Hematopoietic multipotent progenitor cell (in vitro differentiated cells): ENCODE data around the gene P4HA2. TPM values are rescaled to one million over a fixed set of nuclear protein-coding genes. Genes with fewer than 3 reads are reported as not detected.

Experiments used
- DNase-seq, 3 donors: peaks; one replicate each; pipeline ENCODE4 v3.0.0-alpha.2; 2011 to 2015; ENCODE audit warnings: low read depth in 2 of 3, low spot score in 2 of 3
- total RNA-seq: library from RNA; depleted of rRNA; stranded (reverse); fragments of >200 nt; gene quantifications from one replicate; pipeline ENCODE4 v1.2.3, GENCODE V29; 2012

P4HA2 gene
- total RNA-seq, 1 donor = 0.54 TPM

GRCh38 chr5:132265336-132266030, 37.8 kb upstream of the P4HA2 start:
- peak in 2 of 3 donors; percentile 55 to 69 for DNase-seq

DNA sequence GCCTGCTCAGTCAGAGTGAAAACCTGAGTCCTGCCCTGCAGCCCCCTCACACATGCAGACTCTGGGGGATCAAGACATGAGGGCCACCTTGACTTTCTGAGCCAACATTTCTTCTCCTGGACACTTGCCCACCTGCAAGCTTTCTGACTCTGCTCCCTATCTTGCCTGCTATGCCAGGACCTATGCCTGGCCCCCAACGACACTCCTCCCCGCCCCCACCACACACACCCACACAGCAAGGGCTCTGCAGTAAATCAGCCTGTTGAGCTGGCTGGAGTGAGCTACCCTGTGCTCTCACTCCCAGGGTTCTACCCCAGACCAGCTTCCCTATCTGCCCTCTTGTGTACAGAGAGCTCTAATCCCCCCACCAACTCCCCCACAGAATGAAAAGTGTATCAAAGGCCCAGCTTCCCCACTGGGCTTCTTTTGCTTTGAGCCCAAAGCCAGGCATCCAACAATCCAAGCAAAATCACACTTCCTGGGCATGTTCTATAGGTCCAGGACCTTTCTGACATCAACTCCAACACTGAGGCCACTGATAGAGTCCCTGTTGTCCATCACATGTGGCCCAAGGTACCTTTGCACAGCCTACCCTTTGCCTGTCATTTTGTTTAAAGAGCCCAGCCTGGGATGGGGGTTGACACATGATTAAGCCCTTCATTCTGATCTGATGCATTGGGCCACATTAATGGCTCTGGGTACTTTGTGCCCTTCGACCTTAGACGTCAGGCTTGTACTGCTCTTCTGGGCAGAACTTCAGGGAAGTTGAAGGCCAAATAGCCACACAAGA, 37.1 kb upstream of the P4HA2 start:
- no peak for DNase-seq

GRCh38 chr5:132263548-132264261, 36.1 kb upstream of the P4HA2 start:
- peak in 1 of 3 donors; percentile 53 for DNase-seq

GRCh38 chr5:132262882-132263547, 35.4 kb upstream of the P4HA2 start:
- no peak for DNase-seq

DNA sequence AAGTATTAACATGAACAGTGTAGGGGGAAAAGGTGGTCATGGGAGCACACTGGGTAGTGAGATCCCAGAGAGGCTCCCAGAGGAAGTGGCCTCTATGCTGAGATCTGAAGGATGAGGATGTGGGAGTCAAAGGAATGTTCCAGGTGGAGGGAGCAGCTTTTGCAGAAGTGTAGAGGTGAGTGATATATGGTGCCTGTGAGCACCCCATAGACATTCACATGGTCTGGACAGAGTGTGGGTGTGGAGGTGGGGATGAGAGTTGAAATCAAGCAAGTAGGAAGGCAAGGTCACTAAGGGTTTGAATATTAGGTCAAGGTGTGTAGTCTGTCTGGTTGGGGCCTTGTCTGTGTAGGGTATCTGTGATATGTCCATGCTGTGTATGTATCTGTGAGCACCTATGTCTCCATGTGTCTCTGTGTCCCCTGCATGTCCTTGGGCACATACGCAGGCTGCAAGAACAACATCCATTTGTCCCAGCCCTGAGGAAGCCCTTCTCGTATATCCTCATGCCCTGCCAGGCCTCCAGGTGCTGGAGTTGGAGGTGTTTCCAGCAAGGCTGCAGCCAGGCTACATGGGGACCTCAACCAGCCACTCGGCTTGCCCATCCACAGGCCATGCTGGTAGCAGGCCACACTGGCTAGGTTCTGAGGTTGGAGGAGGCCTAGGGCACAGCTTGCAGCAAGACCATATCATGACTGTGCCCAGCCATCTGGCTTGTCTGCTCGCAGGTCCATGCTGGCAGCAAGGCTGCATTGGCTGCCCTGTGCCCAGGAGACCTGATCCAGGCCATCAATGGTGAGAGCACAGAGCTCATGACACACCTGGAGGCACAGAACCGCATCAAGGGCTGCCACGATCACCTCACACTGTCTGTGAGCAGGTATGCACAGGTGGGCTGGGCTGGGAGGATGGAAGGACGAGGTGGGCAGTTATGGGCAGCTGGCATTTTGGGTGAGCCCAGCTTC, 34.5 kb upstream of the P4HA2 start:
- DNase-seq = no peak

DNA sequence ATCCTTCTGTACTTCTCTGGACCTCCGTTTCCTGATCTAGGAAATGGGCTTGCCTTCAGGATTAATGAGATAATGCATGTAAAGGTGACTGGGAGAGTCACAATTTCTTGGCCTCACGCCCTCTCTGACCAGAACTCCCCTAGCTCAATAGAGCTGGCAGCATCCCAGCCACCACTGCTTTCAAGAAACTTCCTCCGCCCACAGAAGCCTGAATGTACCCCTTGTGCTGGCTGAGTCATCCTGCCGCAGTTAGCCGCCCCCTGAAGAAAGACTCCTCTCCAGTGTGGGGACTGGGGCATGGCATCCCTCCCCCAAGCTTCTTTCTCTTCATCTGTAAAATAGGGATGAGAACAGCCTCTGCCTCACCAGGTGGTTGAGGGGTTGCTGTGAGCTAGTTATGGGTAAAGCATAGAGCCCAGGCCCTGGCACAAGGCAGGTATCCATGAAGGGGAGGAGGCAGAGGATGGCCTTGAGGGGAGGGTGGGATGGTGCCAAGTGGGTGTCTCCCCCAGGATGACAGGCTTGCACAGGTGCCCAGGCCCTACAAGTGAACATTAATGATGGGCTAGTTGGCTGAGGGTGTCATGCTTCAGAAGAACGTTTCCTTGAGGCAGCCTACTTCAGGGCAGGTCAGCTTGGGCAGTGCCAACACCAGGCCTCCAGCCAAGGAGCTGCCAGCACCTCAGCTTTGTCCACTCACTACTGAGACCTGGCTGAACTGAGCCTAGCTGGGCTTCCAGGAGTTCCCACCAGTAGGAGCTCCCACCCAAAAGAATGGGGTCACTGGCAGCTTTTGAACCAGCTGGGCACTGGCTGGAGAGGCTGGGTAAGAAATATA, 33.3 kb upstream of the P4HA2 start:
- DNase-seq = peak in 2 of 3 donors; percentile 86 to 89

DNA sequence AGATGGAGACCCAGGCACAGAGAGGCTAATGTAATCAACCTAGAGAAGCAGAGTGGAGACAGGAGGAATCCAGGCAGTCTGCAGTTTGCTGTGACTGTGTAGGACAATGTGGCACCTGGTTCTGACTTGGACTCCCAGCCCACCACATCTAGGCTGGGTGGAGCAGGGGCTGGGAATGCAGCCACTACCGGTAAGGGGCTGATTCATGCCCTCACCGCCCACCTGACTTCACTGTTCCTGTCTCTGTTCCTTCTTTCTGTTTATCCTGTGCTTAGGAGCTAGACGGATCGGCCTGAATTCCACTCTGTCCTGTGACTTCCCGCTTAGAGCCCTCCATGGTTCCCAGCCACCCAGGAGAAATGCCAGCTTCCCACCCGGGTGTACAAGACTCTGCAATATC, 32.4 kb upstream of the P4HA2 start:
- DNase-seq = no peak

GRCh38 chr5:132259069-132259851, 31.6 kb upstream of the P4HA2 start:
- no peak for DNase-seq

DNA sequence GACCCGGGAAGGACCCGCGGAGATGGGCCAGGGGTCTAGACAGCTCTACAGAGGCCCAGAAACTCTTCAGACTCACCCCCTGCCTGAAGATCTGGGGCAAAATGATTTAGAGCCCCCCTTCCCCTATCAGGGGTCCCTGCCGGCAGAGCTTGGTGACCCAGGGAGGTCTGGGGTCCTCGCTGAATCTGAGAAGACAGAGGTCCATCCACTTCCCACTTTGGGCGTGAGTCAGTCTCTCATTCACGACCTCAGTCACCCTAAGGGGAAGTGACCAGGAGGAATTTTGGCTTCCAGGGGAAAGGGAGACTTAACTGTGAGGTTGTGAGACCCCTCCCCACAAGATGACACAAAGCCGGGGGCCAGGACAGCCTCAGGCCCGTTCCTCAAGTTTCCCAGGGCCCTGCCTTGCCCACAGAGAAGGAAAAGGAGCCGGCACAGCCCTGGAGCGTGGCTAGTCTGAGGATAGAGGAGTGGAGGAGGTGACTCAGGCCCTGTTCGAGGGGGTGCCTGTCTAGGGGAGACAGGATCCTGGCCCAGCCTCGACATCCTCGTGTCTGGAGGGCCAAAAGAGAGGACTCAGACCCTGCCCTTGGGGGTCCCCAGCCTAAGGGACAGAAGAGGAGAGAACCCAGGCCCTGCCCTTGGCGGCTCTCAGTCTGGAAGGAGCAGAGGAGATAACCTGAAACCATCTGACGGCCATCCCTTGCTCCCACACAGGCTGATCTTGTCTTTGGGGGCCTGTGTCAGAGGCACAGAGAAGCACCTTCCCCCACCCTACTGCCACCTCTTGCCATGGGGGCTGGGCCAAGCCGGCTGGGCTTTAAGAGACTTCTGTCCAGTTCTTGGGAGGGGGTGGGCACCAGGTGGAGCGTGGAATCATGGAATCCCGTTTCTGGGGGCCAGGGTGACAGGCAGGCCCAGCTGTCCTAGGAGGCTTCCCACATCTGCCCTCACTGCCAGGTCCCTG, 30.7 kb upstream of the P4HA2 start:
- no peak for DNase-seq

GRCh38 chr5:132257131-132258101, 29.8 kb upstream of the P4HA2 start, which contains the start of gene PDLIM4:
TSS of gene PDLIM4 (plus strand) at chr5:132257696. CDS start at chr5:132257735, 39 bp downstream.
- no peak for DNase-seq

DNA sequence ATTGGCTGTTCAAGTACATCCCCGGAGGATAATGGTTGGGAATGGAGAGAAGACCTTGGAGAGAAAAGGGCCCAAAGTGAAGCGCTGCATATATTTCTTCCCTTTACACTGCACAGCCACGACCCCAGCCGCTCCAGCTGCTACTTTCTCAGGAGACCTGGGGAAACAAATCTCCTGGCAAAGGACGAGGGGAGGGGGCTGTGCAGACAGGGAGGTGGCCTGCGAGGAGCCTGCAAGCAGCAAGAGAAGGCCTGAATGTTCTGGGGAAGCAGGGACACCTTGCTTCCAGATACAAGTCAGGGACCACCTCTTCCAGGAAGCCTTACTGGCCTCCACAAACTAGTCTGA, 29.1 kb upstream of the P4HA2 start:
- DNase-seq = no peak

GRCh38 chr5:132256086-132256782, 28.6 kb upstream of the P4HA2 start:
- no peak for DNase-seq

DNA sequence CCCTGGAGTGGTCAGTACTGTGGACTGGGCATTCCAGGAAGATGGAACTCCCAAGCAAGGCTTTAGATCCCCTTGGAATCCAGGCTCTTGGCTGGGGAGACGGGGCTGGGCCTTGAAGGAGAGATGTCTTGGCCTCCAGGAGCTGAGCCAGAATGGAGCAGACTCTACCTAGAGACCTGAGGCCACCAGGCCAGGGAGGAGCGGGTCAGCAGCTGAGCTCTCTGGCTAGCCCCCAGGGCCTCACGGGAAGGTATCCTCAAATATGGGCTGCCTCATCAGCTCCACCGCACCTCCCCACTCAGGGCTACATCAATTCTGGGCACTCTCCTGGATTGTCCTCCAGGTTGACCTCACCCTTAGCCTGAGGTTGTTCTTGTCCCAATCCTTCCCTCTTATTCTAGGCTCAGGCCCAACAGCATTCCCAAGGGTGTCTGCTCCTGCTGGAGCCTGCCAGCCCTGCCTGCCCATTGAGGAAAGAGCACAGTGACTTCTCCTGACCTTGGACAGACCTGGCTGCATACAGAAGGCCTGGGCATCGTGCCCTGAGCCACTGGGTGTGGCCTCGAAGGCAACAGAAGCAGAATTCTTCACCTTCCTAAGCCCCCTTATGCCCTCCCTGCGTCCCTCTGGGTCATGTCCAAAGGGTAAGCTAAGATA, 26.8 kb upstream of the P4HA2 start:
- DNase-seq = no peak

DNA sequence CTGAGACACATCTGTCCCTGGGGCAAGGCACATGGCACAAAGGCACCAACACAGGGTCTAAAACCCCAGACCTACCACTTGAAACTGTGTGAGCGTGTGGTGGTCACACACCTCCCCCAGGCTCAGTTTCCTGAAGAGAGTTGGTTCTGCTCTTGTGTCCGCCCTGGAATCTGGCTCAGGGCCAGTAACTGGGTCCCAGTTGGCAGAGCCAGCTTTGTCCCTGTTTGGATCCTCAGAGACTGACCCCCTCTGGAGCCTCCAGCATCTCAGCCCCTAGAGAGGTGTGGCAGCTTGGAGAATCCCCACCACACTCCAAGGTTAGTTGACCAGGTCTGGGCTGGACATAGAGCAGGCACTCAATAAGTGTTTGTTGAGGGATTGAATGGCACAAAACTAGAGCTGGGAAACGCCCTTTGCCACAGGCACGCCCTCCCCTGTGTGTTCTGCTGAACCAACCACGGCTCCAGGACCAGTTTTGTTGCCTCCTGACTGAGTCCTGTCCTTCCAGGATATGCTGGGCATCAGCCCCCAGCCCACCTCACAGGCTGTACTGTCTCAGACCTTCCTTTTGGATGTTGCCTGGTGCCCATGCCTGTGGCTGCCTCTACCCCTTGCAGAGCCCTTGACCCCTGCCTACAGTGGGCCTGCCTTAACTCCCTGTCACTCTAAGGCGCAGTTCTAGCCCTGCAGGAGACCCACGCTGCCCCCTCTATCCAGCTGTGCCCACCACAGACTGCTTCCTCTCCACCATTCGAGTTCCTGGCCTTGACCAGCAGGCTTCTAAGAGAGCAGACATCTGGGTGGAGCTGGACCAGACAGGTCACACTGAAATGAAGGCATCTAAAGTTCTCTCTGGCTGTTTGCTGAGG, 26.0 kb upstream of the P4HA2 start:
- DNase-seq = no peak
